ENCODE measurements around the gene TRMT6.

The TRMT6 gene

DNA sequence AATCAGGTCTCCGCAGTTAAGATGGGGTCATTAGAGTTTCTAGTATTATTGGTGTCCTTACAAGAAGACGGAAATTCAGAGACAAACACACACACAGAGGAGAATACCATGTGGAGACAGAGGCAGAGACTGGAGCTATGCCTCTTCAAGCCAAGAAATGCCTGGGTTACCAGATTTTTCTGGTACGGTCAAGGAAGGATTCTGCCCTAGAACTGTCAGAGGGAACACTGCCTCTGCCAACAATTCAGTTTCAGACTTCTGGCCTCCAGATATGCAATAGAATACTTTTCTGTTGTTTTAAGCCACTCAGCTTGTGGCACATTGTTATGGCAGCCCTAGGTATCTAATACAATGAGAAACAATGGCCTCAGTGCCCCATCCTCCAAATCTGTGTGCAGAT, 18.9 kb downstream of the TRMT6 start:
- no peak for ATAC-seq (ENCODE audit: low read depth)
- Histone ChIP-seq H3K27me3 (ENCODE audit: insufficient read depth, poor library complexity, severe bottlenecking) (no peaks in the 10 kb centered on the region), H3K27ac (ENCODE audit: poor library complexity, severe bottlenecking) (no peak overlapping the region), H3K9me3 (ENCODE audit: severe bottlenecking) (no peaks in the 10 kb centered on the region), H3K4me1 (ENCODE audit: insufficient read depth, poor library complexity, severe bottlenecking) (no peaks in the 10 kb centered on the region), H3K4me3 (ENCODE audit: severe bottlenecking) (no peak overlapping the region), H3K36me3 (ENCODE audit: low read depth) (no peaks in the 10 kb centered on the region)
- TF ChIP-seq, protein P1, sequence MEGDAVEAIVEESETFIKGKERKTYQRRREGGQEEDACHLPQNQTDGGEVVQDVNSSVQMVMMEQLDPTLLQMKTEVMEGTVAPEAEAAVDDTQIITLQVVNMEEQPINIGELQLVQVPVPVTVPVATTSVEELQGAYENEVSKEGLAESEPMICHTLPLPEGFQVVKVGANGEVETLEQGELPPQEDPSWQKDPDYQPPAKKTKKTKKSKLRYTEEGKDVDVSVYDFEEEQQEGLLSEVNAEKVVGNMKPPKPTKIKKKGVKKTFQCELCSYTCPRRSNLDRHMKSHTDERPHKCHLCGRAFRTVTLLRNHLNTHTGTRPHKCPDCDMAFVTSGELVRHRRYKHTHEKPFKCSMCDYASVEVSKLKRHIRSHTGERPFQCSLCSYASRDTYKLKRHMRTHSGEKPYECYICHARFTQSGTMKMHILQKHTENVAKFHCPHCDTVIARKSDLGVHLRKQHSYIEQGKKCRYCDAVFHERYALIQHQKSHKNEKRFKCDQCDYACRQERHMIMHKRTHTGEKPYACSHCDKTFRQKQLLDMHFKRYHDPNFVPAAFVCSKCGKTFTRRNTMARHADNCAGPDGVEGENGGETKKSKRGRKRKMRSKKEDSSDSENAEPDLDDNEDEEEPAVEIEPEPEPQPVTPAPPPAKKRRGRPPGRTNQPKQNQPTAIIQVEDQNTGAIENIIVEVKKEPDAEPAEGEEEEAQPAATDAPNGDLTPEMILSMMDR (IDR thresholded peaks at IDR 0.05; ENCODE audit: poor library complexity, severe bottlenecking) = no peak
- DNase-seq (ENCODE audit: low spot score) = no peak

GRCh38 chr20:5928836-5929715, 21.3 kb downstream of the TRMT6 start:
- Histone ChIP-seq H3K4me1 (ENCODE audit: insufficient read depth, poor library complexity, severe bottlenecking) (no peaks in the 10 kb centered on the region), H3K4me3 (ENCODE audit: severe bottlenecking) (no peak overlapping the region), H3K9me3 (ENCODE audit: severe bottlenecking) (no peaks in the 10 kb centered on the region), H3K36me3 (ENCODE audit: low read depth) (no peaks in the 10 kb centered on the region), H3K27ac (ENCODE audit: poor library complexity, severe bottlenecking) (no peak overlapping the region), H3K27me3 (ENCODE audit: insufficient read depth, poor library complexity, severe bottlenecking) (no peaks in the 10 kb centered on the region)
- DNase-seq (ENCODE audit: low spot score) = no peak
- no peak for ATAC-seq (ENCODE audit: low read depth)
- TF ChIP-seq, protein P1 (IDR thresholded peaks at IDR 0.05; ENCODE audit: poor library complexity, severe bottlenecking) = no peak

DNA sequence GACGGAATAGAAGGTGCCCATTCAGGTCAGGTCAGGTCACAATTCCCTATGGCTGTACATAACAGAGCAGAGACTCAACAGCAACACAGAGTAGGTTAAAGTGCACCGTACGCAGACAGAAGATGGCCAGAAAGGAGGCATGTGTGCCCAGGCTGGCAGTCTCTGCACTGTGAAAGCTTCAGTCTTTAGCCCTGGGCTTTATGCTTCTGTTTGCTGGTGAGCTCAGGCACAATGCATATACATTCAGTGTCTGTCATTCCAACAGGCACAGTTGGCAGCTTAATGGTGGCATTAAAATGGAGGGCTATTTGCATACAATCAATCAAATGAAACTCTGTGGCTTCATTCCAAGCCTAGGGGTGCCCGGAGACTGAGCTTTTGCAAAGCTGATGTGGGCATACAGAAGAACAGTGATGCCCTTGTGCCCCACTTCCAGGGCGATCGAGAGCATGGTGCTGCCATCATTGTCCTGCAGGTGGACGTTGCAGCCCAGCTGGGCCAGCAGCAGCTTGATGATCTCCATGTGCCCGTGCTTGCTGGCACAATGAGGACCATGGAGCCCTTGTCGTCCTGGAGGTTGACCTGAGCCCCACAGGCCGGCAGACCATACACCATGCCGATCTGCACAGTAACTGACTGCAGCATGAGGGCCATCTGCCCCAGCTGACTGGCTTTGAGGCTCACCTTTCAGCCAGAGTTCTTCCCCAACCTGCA, 22.4 kb downstream of the TRMT6 start:
- H3K4me3 ChIP-seq (ENCODE audit: severe bottlenecking) = no peak overlapping the region
- no peak for DNase-seq (ENCODE audit: low spot score)
- ATAC-seq (ENCODE audit: low read depth) = no peak

DNA sequence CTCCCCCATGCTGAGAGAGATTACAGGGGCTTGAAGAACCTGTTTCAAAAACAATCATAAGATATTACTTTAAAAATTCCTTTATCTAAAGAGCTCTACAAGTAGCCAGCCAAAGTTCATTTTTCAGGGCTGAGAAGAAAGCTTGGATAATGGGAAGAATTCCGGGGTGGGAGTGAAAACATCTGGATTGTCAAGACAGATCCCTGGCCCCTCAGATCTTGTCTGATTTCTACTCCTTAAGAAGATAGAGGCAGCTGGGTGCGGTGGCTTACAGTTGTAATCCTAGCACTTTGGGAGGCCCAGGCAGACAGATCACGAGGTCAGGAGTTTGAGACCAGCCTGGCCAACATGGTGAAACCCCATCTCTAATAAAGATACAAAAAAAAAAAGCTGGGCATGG, 24.8 kb downstream of the TRMT6 start:
- H3K4me3 ChIP-seq (ENCODE audit: severe bottlenecking) = no peak overlapping the region
- H3K27me3 ChIP-seq (ENCODE audit: insufficient read depth, poor library complexity, severe bottlenecking) = no peaks in the 10 kb centered on the region
- peaks cover 3% of the 10 kb centered on the region for H3K4me1 ChIP-seq (ENCODE audit: insufficient read depth, poor library complexity, severe bottlenecking)
- ATAC-seq (ENCODE audit: low read depth) (no peak), DNase-seq (ENCODE audit: low spot score) (no peak)
- TF ChIP-seq, protein P1 (IDR thresholded peaks at IDR 0.05; ENCODE audit: poor library complexity, severe bottlenecking) = no peak
- H3K9me3 ChIP-seq (ENCODE audit: severe bottlenecking) = no peaks in the 10 kb centered on the region
- no peak overlapping the region for H3K27ac ChIP-seq (ENCODE audit: poor library complexity, severe bottlenecking)
- H3K36me3 ChIP-seq (ENCODE audit: low read depth) = no peaks in the 10 kb centered on the region

More for the DNA sequence above, 22.4 kb downstream of the TRMT6 start:
- TF ChIP-seq, protein P1 (IDR thresholded peaks at IDR 0.05; ENCODE audit: poor library complexity, severe bottlenecking) = no peak
- Histone ChIP-seq H3K36me3 (ENCODE audit: low read depth) (no peaks in the 10 kb centered on the region), H3K27me3 (ENCODE audit: insufficient read depth, poor library complexity, severe bottlenecking) (no peaks in the 10 kb centered on the region), H3K9me3 (ENCODE audit: severe bottlenecking) (no peaks in the 10 kb centered on the region), H3K27ac (ENCODE audit: poor library complexity, severe bottlenecking) (no peak overlapping the region), H3K4me1 (ENCODE audit: insufficient read depth, poor library complexity, severe bottlenecking) (no peaks in the 10 kb centered on the region)

All from RWPE2 (cell line).